Measurements from ENCODE around the gene CACNA1D.

DNA sequence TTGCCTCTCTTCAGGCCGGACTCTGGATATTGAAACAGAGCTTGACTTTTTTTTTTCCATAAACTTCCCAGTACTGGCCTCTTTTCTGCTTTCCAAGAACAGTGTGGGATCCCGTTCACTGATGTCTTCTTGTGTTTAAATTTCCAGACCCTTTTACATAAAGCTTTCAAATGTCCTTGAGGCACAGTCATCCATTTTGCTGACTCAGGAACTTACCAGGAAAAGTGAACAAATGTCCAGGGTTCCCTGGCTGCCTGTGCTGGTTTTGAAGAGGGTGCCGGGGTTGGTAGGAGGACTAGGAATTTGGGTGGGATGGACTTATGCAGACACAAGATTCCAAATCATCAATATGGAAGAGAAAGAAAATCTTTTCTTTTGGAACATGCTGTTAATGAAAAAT lies 283.7 kb downstream of the CACNA1D start:
- TF ChIP-seq CTCF (IDR thresholded peaks at IDR 0.05), result no peak
- no peak for TF ChIP-seq POLR2A (IDR thresholded peaks at IDR 0.05)
- no peak for TF ChIP-seq POLR2AphosphoS5 (IDR thresholded peaks at IDR 0.05)
